Neural cell (in vitro differentiated cells): ENCODE results near the gene AK4.

ENCODE experiments used
- EZH2 ChIP-seq: fragments of 200-600, 300-800 bp; shearing (Covaris generic), sonication (generic); IDR thresholded peaks from 2 replicates; pipeline ENCODE4 v1.6.1; 2014; ENCODE audit warnings: antibody characterized with exemption, low read length, borderline replicate concordance, mild to moderate bottlenecking; ENCODE audit not compliant: insufficient read depth, poor library complexity, severe bottlenecking
- TF ChIP-seq, protein P1 (sequence below): fragments of 450-650 bp; IDR thresholded peaks from 2 replicates; pipeline ENCODE4 v1.5.1; 2014; ENCODE audit warnings: antibody characterized with exemption, mild to moderate bottlenecking, moderate library complexity; ENCODE audit not compliant: poor library complexity, severe bottlenecking
- TF ChIP-seq, protein P2 (sequence below): IDR thresholded peaks from 2 replicates; pipeline ENCODE4 v1.6.1; 2012; ENCODE audit warnings: borderline replicate concordance

DNA sequence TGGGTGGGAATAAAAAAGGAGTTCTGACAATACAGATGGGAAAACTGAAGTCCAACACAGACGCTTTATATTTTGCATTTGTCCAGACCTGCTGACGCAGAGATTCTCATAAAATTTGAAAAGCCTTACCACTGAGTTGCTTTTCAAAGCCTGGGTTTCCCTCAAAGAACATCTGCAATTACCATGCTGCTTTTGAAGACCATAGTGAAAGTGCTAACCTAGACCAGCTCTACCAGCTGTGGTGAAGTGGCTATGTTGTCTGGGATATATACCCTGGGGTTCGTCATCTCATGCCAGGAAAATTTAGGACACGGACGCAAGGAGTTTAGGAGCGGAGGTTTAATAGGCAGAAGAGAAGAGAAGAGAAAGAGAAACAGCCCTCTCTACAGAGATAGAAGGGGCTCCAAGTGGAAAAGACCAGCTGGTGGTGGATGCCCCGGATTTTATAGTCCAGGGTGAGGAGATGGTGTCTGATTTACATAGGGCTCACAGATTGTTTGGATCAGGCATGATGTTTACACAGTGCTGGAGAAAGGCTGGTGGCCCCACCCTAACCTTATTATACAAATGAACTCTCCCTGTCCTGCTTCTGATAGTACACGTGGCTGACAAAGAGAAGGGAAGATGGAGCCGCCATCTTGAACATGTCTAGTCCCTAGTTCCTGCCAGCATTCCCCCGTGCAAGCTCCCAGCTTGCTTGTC, 73.8 kb downstream of the AK4 start:
- TF ChIP-seq, protein P1, sequence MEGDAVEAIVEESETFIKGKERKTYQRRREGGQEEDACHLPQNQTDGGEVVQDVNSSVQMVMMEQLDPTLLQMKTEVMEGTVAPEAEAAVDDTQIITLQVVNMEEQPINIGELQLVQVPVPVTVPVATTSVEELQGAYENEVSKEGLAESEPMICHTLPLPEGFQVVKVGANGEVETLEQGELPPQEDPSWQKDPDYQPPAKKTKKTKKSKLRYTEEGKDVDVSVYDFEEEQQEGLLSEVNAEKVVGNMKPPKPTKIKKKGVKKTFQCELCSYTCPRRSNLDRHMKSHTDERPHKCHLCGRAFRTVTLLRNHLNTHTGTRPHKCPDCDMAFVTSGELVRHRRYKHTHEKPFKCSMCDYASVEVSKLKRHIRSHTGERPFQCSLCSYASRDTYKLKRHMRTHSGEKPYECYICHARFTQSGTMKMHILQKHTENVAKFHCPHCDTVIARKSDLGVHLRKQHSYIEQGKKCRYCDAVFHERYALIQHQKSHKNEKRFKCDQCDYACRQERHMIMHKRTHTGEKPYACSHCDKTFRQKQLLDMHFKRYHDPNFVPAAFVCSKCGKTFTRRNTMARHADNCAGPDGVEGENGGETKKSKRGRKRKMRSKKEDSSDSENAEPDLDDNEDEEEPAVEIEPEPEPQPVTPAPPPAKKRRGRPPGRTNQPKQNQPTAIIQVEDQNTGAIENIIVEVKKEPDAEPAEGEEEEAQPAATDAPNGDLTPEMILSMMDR = no peak
- TF ChIP-seq, protein P2, sequence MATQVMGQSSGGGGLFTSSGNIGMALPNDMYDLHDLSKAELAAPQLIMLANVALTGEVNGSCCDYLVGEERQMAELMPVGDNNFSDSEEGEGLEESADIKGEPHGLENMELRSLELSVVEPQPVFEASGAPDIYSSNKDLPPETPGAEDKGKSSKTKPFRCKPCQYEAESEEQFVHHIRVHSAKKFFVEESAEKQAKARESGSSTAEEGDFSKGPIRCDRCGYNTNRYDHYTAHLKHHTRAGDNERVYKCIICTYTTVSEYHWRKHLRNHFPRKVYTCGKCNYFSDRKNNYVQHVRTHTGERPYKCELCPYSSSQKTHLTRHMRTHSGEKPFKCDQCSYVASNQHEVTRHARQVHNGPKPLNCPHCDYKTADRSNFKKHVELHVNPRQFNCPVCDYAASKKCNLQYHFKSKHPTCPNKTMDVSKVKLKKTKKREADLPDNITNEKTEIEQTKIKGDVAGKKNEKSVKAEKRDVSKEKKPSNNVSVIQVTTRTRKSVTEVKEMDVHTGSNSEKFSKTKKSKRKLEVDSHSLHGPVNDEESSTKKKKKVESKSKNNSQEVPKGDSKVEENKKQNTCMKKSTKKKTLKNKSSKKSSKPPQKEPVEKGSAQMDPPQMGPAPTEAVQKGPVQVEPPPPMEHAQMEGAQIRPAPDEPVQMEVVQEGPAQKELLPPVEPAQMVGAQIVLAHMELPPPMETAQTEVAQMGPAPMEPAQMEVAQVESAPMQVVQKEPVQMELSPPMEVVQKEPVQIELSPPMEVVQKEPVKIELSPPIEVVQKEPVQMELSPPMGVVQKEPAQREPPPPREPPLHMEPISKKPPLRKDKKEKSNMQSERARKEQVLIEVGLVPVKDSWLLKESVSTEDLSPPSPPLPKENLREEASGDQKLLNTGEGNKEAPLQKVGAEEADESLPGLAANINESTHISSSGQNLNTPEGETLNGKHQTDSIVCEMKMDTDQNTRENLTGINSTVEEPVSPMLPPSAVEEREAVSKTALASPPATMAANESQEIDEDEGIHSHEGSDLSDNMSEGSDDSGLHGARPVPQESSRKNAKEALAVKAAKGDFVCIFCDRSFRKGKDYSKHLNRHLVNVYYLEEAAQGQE = no peak
- TF ChIP-seq EZH2 = no peak
